T-cell (primary cell): Measurements from ENCODE around the gene FBXW7. TPM values are rescaled to one million over a fixed set of nuclear protein-coding genes. Genes with fewer than 3 reads are reported as not detected.

ENCODE experiments used
- ATAC-seq, 4 experiments: fragments of 200-7000 bp in 3 of 4; fragments of 150-1000 bp in 1 of 4; cut with Tn5 transposase; replicated peaks in 1 of 4; 1 replicate in 3 of 4; 2 replicates in 1 of 4; pipeline ENCODE4 v1.10.0; 2021; ENCODE audit warnings: moderate library complexity in 3 of 4, mild to moderate bottlenecking in 2 of 4, moderate number of reproducible peaks in 1 of 4
- CTCF ChIA-PET, 2 donors: fragments of 300-600 bp; sonication (Branson Sonifier 250); formaldehyde crosslinking; loops; one replicate each; lab custom pipeline; 2022; ENCODE audit warnings: antibody characterized with exemption in 2 of 2; lab: Charles Lee
- POLR2A ChIA-PET, 2 donors: fragments of 300-600 bp; sonication (Branson Sonifier 250); formaldehyde crosslinking; loops; one replicate each; lab custom pipeline; 2022; ENCODE audit warnings: antibody characterized with exemption in 2 of 2; lab: Charles Lee
- DNase-seq, 35 experiments: peaks; one replicate each; pipeline versions ENCODE4 v3.0.0 to v3.0.0-alpha.2; 2013 to 2023
- H3K27ac ChIP-seq: one replicate; pipeline ENCODE4 v1.5.1; 2013; ENCODE audit warnings: low read length
- H3K27me3 ChIP-seq, 2 experiments: replicated peaks in 1 of 2; 1 replicate in 1 of 2; 2 replicates in 1 of 2; pipeline versions ENCODE4 v1.6.1 to v1.7.0; 2013; ENCODE audit warnings: low read length in 1 of 2, mixed read lengths in 1 of 2; ENCODE audit not compliant: control insufficient read depth in 2 of 2, insufficient read depth in 2 of 2; ENCODE audit errors: extremely low read depth in 1 of 2
- H3K36me3 ChIP-seq, 2 donors: 1 replicate in 1 of 2; 2 replicates in 1 of 2; pipeline versions ENCODE4 v1.6.1 to v1.7.0; 2013; ENCODE audit warnings: low read length in 1 of 2; ENCODE audit not compliant: control insufficient read depth in 2 of 2, insufficient read depth in 1 of 2; ENCODE audit errors: extremely low read depth in 1 of 2
- H3K4me1 ChIP-seq, 2 experiments: 1 replicate in 1 of 2; 2 replicates in 1 of 2; pipeline versions ENCODE4 v1.6.1 to v1.7.0; 2013; ENCODE audit warnings: low read length in 2 of 2, mixed read lengths in 1 of 2; ENCODE audit not compliant: insufficient read depth in 2 of 2, control insufficient read depth in 1 of 2; ENCODE audit errors: extremely low read depth in 1 of 2
- H3K4me3 ChIP-seq, 2 donors: 1 replicate in 1 of 2; 2 replicates in 1 of 2; pipeline versions ENCODE4 v1.5.1 to v1.7.0; 2013; ENCODE audit warnings: mild to moderate bottlenecking in 2 of 2, low read length in 1 of 2, moderate library complexity in 1 of 2; ENCODE audit not compliant: control insufficient read depth in 1 of 2; ENCODE audit errors: extremely low read depth in 1 of 2
- H3K9me3 ChIP-seq: 2 replicates; pipeline ENCODE4 v1.7.0; 2013
- H3K27ac Mint-ChIP-seq, 2 donors: one replicate each; pipeline ENCODE4 v1.8.0; 2020 to 2021; ENCODE audit warnings: mild to moderate bottlenecking in 2 of 2, mixed read lengths in 2 of 2
- H3K27me3 Mint-ChIP-seq, 2 donors: one replicate each; pipeline ENCODE4 v1.8.0; 2021 to 2022; ENCODE audit warnings: mixed read lengths in 2 of 2
- H3K36me3 Mint-ChIP-seq: one replicate; pipeline ENCODE4 v1.8.0; 2021; ENCODE audit warnings: mixed read lengths
- H3K4me1 Mint-ChIP-seq, 3 donors: one replicate each; pipeline ENCODE4 v1.8.0; 2020 to 2022; ENCODE audit warnings: mixed read lengths in 3 of 3, mild to moderate bottlenecking in 1 of 3
- H3K4me3 Mint-ChIP-seq, 3 donors: one replicate each; pipeline ENCODE4 v1.8.0; 2020 to 2022; ENCODE audit warnings: mild to moderate bottlenecking in 3 of 3, mixed read lengths in 3 of 3, moderate library complexity in 3 of 3
- H3K9me3 Mint-ChIP-seq, 3 donors: one replicate each; pipeline ENCODE4 v1.8.0; 2020 to 2022; ENCODE audit warnings: mixed read lengths in 3 of 3
- WGBS: methylation state at CpG from one replicate; pipeline ENCODE4 v1.1.5; 2013; ENCODE audit warnings: missing lambda C conversion rate; ENCODE audit not compliant: insufficient coverage; 5-methylcytosine and 5-hydroxymethylcytosine counted together
- total RNA-seq, 35 experiments: library from RNA in 6 of 35; stranded (reverse) in 6 of 35; fragments of 120-200 nt in 1 of 35; gene quantifications; one replicate each; pipeline versions ENCODE4 v1.2.1 to v1.2.4 and lab custom pipeline; 2013 to 2026

The FBXW7 gene
- total RNA-seq, 5 donors from 2014 or later (not counting 1 experiment from before 2014, with no cell fraction given): 91.9 to 131 (median 96.0) TPM

DNA sequence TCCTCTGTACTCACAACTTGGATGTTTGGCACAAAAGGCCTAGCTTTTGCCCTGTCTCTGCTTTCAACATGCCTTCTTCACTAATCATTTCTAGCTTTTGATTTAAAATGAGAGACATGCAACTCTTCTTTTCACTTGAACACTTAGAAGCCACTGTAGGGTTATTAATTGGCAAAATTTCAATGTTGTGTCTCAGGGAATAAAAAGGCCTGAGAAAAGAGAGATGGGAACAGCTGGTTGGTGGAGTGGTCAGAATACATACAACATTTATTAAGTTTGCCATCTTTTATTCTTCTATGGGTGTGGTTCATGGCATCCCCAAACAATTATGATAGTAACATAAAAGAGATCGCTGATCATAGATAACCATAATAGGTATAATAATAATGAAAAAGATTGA is 114.3 kb downstream of the FBXW7 start:
- H3K27me3 ChIP-seq: no peaks in the 10 kb centered on the region
- POLR2A ChIA-PET: interaction anchor here in 1 of 2 donors (0.6 kb wide), 1 partner anchor 600 kb away, joined by 3 read pairs; no protein-coding TSS in a partner anchor
- no peaks in the 10 kb centered on the region for H3K9me3 Mint-ChIP-seq
- H3K27me3 Mint-ChIP-seq: no peaks in the 10 kb centered on the region
- H3K9me3 ChIP-seq: no peaks in the 10 kb centered on the region
- peaks cover 31 to 61% (median 57%) of the 10 kb centered on the region in 3 donors for H3K4me1 Mint-ChIP-seq
- peaks cover 0 to 5% of the 10 kb centered on the region in 2 experiments for H3K4me1 ChIP-seq
- no peak overlapping the region for H3K27ac Mint-ChIP-seq
- WGBS: no CpG with 5 or more reads among the region's 1 CpG
- no peaks in the 10 kb centered on the region for H3K36me3 ChIP-seq
- H3K4me3 Mint-ChIP-seq: no peak overlapping the region
- DNase-seq (no peak), ATAC-seq (no peak)
- H3K27ac ChIP-seq: no peak overlapping the region
- H3K4me3 ChIP-seq: no peak overlapping the region
- CTCF ChIA-PET: interaction anchor here in 1 of 2 donors (1.0 kb wide), 1 partner anchor 13 kb away, joined by 4 read pairs; no protein-coding TSS in a partner anchor
- peaks cover 7% of the 10 kb centered on the region for H3K36me3 Mint-ChIP-seq

DNA sequence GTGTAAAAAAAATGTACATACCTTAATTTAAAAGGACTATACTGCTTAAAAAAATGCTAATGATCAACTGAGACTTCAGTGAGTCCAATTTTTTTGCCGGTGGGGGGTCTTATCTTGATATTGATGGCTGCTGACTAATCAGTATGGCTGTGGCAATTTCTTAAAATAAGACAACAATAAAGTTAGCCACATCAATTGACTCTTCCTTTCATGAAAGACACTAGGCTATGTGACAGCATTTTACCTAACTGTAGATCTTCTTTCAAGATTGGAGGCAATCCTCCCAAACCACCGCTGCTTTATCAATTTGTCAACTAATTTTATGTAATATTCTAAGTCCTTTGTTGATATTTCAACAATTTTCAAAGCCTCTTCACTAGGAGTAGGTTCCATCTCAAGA is 116.1 kb downstream of the FBXW7 start:
- no peak for DNase-seq
- no peak overlapping the region for H3K4me3 ChIP-seq
- no peak overlapping the region for H3K4me3 Mint-ChIP-seq
- H3K27me3 Mint-ChIP-seq: no peaks in the 10 kb centered on the region
- no peak for ATAC-seq
- H3K9me3 Mint-ChIP-seq: no peaks in the 10 kb centered on the region
- H3K9me3 ChIP-seq: no peaks in the 10 kb centered on the region
- peaks cover 0 to 5% of the 10 kb centered on the region in 2 experiments for H3K4me1 ChIP-seq
- POLR2A ChIA-PET: no interaction called here
- no peaks in the 10 kb centered on the region for H3K36me3 ChIP-seq
- no peaks in the 10 kb centered on the region for H3K36me3 Mint-ChIP-seq
- H3K4me1 Mint-ChIP-seq: peaks cover 37 to 67% (median 59%) of the 10 kb centered on the region in 3 donors
- WGBS: no CpG with 5 or more reads among the region's 2 CpGs
- CTCF ChIA-PET: no interaction called here
- no peaks in the 10 kb centered on the region for H3K27me3 ChIP-seq
- no peak overlapping the region for H3K27ac ChIP-seq
- H3K27ac Mint-ChIP-seq: no peak overlapping the region

DNA sequence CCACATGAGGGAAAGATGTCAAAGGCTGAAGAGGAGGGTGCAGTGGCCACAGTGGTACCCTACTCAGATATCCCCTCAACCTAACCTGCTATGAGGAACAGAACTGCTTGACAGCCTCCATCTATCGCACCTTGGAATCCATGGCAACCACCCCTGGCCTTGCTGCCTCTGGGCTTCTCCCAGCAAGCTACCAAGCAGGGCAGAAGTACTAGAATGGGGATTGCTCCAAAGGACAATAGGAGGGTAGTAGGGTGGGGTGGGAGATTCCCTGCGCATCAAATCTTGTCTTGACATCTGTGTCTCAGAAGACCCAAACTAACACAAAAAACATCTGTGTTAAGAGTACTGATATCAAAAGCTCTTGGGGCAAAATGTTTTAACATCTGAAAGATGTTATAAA is 118.2 kb downstream of the FBXW7 start:
- Mint-ChIP-seq H3K9me3 (no peaks in the 10 kb centered on the region), H3K27me3 (no peaks in the 10 kb centered on the region), H3K4me1 (peaks cover 37 to 69% (median 54%) of the 10 kb centered on the region in 3 donors), H3K4me3 (no peak overlapping the region), H3K27ac (no peak overlapping the region), H3K36me3 (no peaks in the 10 kb centered on the region)
- Histone ChIP-seq H3K9me3 (no peaks in the 10 kb centered on the region), H3K36me3 (no peaks in the 10 kb centered on the region), H3K4me1 (peaks cover 0 to 5% of the 10 kb centered on the region in 2 experiments), H3K27me3 (no peaks in the 10 kb centered on the region), H3K4me3 (no peak overlapping the region), H3K27ac (no peak overlapping the region)
- ATAC-seq (no peak), DNase-seq (no peak)
- WGBS: no CpG with 5 or more reads among the region's 2 CpGs
- ChIA-PET POLR2A (no interaction called here), CTCF (interaction anchor here (0.6 to 1.0 kb wide), 3 partner anchors 8 to 263 kb away, joined by 3 to 4 read pairs (median 4); no protein-coding TSS in a partner anchor)

DNA sequence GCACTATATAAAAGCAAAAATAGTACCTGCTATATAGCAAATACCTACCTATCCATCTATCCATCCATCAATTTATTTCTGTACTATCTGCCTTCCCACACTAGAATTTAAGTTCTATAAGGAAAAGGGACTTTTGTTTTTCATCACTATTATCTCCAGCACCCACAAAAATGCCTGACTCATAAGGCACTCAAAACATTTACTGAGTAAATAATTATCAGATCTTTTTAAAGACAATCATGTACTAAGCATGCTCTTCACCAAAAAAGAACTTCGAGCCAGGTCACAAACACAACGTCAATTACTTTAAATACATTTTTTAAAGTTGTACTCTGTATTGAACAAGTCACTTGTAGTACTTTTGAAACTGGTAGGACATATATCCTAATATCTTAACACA is 119.9 kb downstream of the FBXW7 start:
- no peaks in the 10 kb centered on the region for H3K9me3 Mint-ChIP-seq
- no peaks in the 10 kb centered on the region for H3K27me3 Mint-ChIP-seq
- H3K27ac Mint-ChIP-seq: peak overlapping the region in 1 of 2 donors; percentile 1
- H3K27ac ChIP-seq: no peak overlapping the region
- DNase-seq (no peak), ATAC-seq (no peak)
- peaks cover 0 to 5% of the 10 kb centered on the region in 2 experiments for H3K4me1 ChIP-seq
- ChIA-PET POLR2A (interaction anchor here in 1 of 2 donors (0.5 kb wide), 1 partner anchor 283 kb away, joined by 3 read pairs; no protein-coding TSS in a partner anchor), CTCF (no interaction called here)
- H3K4me3 Mint-ChIP-seq: no peak overlapping the region
- no peak overlapping the region for H3K4me3 ChIP-seq
- H3K27me3 ChIP-seq: no peaks in the 10 kb centered on the region
- H3K4me1 Mint-ChIP-seq: peaks cover 29 to 61% (median 46%) of the 10 kb centered on the region in 3 donors
- peaks cover 7% of the 10 kb centered on the region for H3K36me3 Mint-ChIP-seq
- peaks cover 0 to 5% of the 10 kb centered on the region in 2 donors for H3K36me3 ChIP-seq
- no CpG with 5 or more reads among the region's 2 CpGs for WGBS
- no peaks in the 10 kb centered on the region for H3K9me3 ChIP-seq

DNA sequence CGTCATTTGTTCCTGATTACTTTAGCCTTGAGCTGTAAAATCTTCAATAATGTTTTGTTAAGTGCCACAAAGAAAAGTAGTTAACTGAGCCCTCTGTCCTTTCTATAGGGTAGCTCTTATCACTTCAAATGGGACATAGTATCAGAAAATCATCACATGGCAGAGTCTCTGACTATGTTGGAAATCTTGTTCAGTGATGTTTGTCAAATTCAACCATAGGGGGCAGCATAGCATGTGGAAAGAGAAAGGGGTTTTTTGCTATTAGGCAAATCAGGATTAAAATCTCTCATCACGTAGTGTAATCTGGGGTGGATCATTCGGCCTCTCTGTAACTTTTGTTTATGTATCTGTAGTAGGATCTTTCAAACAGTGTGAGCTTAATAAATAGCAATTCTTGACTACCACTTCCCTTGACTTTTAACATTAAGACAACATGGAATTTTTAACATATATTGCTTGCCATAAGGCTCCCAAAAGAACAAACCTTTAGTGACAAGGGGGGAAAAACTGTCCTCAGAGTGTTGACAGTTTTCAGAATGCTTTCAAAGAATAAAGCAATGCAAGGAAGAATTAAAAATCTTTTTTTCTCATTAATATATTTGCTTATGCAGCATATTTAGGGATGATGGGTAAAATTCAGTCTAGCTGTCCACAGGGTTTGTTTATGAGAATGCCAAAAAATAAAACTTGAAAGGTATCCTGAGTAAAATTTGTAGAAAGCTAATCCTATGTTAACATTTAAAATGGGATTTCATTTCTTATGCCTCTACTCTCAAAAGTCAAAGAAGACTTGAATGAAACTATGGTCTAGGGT is 127.2 kb downstream of the FBXW7 start:
- no peak overlapping the region for H3K4me3 Mint-ChIP-seq
- POLR2A ChIA-PET: interaction anchor here in 1 of 2 donors (0.7 kb wide), 1 partner anchor 308 kb away, joined by 3 read pairs; no protein-coding TSS in a partner anchor
- H3K27ac Mint-ChIP-seq: no peak overlapping the region

DNA sequence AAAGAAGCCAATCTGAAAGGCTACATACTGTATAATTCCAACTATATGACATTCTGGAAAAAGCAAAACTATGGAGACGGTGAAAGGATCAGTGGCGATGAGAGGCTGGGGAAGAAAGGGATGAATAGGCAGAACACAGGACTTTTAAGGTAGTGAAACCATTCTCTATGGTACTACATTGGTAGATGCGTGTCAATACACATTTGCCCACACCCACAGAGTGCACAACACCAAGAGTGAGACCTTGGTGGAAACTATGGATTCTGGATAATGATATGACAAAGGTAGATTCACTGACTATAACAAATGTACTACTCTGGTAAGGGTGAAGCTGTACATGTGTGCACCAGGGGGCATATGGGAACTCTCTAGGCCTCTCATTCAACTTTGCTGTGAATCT is 134.5 kb downstream of the FBXW7 start:
- no peaks in the 10 kb centered on the region for H3K27me3 Mint-ChIP-seq
- peaks cover 42% of the 10 kb centered on the region for H3K36me3 Mint-ChIP-seq
- CTCF ChIA-PET: no interaction called here
- ATAC-seq (no peak), DNase-seq (no peak)
- no CpG with 5 or more reads among the region's 3 CpGs for WGBS
- H3K4me1 Mint-ChIP-seq: peaks cover 21 to 35% (median 33%) of the 10 kb centered on the region in 3 donors
- Histone ChIP-seq H3K27me3 (no peaks in the 10 kb centered on the region), H3K4me1 (peaks cover 6 to 9% of the 10 kb centered on the region in 2 experiments), H3K27ac (no peak overlapping the region), H3K9me3 (no peaks in the 10 kb centered on the region), H3K36me3 (peaks cover 0 to 4% of the 10 kb centered on the region in 2 donors), H3K4me3 (no peak overlapping the region)
- H3K4me3 Mint-ChIP-seq: no peak overlapping the region
- no peaks in the 10 kb centered on the region for H3K9me3 Mint-ChIP-seq
- H3K27ac Mint-ChIP-seq: no peak overlapping the region
- POLR2A ChIA-PET: no interaction called here

More for the DNA sequence above, 127.2 kb downstream of the FBXW7 start:
- Histone ChIP-seq H3K9me3 (no peaks in the 10 kb centered on the region), H3K4me1 (no peaks in the 10 kb centered on the region), H3K27me3 (no peaks in the 10 kb centered on the region), H3K36me3 (peaks cover 0 to 7% of the 10 kb centered on the region in 2 donors), H3K4me3 (no peak overlapping the region), H3K27ac (no peak overlapping the region)
- ATAC-seq (peak in 1 of 4 experiments; percentile 44), DNase-seq (peak in 8 of 35 experiments; percentile 5 to 60 (median 12))
- CTCF ChIA-PET: interaction anchor here (0.6 to 1.9 kb wide), 13 partner anchors 9 to 1291 kb away, joined by 3 to 9 read pairs (median 4); no protein-coding TSS in a partner anchor
- no CpG with 5 or more reads among the region's 3 CpGs for WGBS
- H3K27me3 Mint-ChIP-seq: no peaks in the 10 kb centered on the region
- peaks cover 0 to 17% (median 13%) of the 10 kb centered on the region in 3 donors for H3K4me1 Mint-ChIP-seq
- no peaks in the 10 kb centered on the region for H3K9me3 Mint-ChIP-seq
- H3K36me3 Mint-ChIP-seq: peaks cover 27% of the 10 kb centered on the region
